HepG2 (cell line): ENCODE data around the gene LIF. TPM values are rescaled to one million over a fixed set of nuclear protein-coding genes. Genes with fewer than 3 reads are reported as not detected.

Source experiments
- CHD2 ChIP-seq: IDR thresholded peaks from 2 replicates; pipeline ENCODE4 v1.6.1; 2011; ENCODE audit warnings: low read depth, low read length, improper control_type of control experiment
- ERF ChIP-seq: IDR thresholded peaks from 2 replicates; pipeline ENCODE4 v1.6.1; 2018; ENCODE audit warnings: missing biosample characterization, missing genetic modification reagents
- IRX3 ChIP-seq: sonication (generic); formaldehyde crosslinking; IDR thresholded peaks from 2 replicates; pipeline ENCODE4 v1.8.1; 2023; ENCODE audit warnings: mild to moderate bottlenecking, low read depth, missing genetic modification reagents, borderline replicate concordance
- RBAK ChIP-seq: sonication (generic); formaldehyde crosslinking; IDR thresholded peaks from 2 replicates; pipeline ENCODE4 v1.5.1; 2020; ENCODE audit warnings: mild to moderate bottlenecking, missing genetic modification reagents
- SAP130 ChIP-seq: IDR thresholded peaks from 2 replicates; pipeline ENCODE4 v1.6.1; 2016; ENCODE audit warnings: low read depth
- SIN3A ChIP-seq: IDR thresholded peaks from 2 replicates; pipeline ENCODE4 v1.6.1; 2011; ENCODE audit warnings: low read depth, mild to moderate bottlenecking, control low read depth, low read length, borderline replicate concordance
- SPEN ChIP-seq: sonication (generic); formaldehyde crosslinking; IDR thresholded peaks from 2 replicates; pipeline ENCODE4 v1.5.1; 2020; ENCODE audit warnings: low read depth, mild to moderate bottlenecking, missing genetic modification reagents
- SSRP1 ChIP-seq: IDR thresholded peaks from 2 replicates; pipeline ENCODE4 v1.6.1; 2016; ENCODE audit warnings: control low read depth
- TMF1 ChIP-seq: sonication (generic); formaldehyde crosslinking; IDR thresholded peaks from 2 replicates; pipeline ENCODE4 v1.8.1; 2022; ENCODE audit warnings: low read depth, missing genetic modification reagents
- ZEB1 ChIP-seq: IDR thresholded peaks from 2 replicates; pipeline ENCODE4 v1.6.1; 2012; ENCODE audit warnings: mild to moderate bottlenecking, low read depth, inconsistent platforms; ENCODE audit not compliant: insufficient replicate concordance
- ZNF224 ChIP-seq: sonication (generic); formaldehyde crosslinking; IDR thresholded peaks from 2 replicates; pipeline ENCODE4 v1.5.0; 2020; ENCODE audit warnings: mild to moderate bottlenecking, missing genetic modification reagents
- ZNF383 ChIP-seq: sonication (generic); formaldehyde crosslinking; IDR thresholded peaks from 2 replicates; pipeline ENCODE4 v1.4.0; 2020; ENCODE audit warnings: missing genetic modification reagents, mild to moderate bottlenecking, borderline replicate concordance
- polyA plus RNA-seq, 8 experiments: library from polyadenylated mRNA; depleted of rRNA in 3 of 8; stranded (reverse) in 7 of 8; unstranded in 1 of 8; fragments of >200 nt; fragmentation: Illumina TruSeq in 4 of 8; extraction: Trizol in 4 of 8; gene quantifications; 2 replicates each; pipeline versions ENCODE4 v1.2.1 to v1.2.3, GENCODE V29; 2011 to 2016; ENCODE audit warnings: low read depth in 4 of 8, missing spikeins in 1 of 8, mixed read lengths in 1 of 8; ENCODE audit not compliant: insufficient read depth in 1 of 8
- total RNA-seq, 5 experiments: library from RNA; depleted of rRNA; stranded (reverse); fragments of >200 nt; fragmentation: Illumina TruSeq; extraction: Trizol; gene quantifications; 2 replicates each; pipeline ENCODE4 v1.2.3, GENCODE V29; 2016; ENCODE audit warnings: low read depth in 1 of 5
- TF ChIP-seq, protein P1 (sequence below): sonication (generic); formaldehyde crosslinking; IDR thresholded peaks from 2 replicates; pipeline ENCODE4 v1.4.0; 2020; ENCODE audit warnings: missing genetic modification reagents
- TF ChIP-seq, protein P2 (sequence below): sonication (generic); formaldehyde crosslinking; IDR thresholded peaks from 2 replicates; pipeline ENCODE4 v1.4.0; 2020; ENCODE audit warnings: mild to moderate bottlenecking, missing genetic modification reagents
- TF ChIP-seq, protein P3 (sequence below): IDR thresholded peaks from 2 replicates; pipeline ENCODE4 v1.6.1; 2016; ENCODE audit warnings: missing compliant biosample characterization, missing genetic modification reagents, borderline replicate concordance

LIF gene
- total and polyA plus RNA-seq, 2 of the 13 experiments (the other 11 are each of a cell fraction or from before 2014, with no cell fraction given), result 3.6 to 8.5 TPM

DNA sequence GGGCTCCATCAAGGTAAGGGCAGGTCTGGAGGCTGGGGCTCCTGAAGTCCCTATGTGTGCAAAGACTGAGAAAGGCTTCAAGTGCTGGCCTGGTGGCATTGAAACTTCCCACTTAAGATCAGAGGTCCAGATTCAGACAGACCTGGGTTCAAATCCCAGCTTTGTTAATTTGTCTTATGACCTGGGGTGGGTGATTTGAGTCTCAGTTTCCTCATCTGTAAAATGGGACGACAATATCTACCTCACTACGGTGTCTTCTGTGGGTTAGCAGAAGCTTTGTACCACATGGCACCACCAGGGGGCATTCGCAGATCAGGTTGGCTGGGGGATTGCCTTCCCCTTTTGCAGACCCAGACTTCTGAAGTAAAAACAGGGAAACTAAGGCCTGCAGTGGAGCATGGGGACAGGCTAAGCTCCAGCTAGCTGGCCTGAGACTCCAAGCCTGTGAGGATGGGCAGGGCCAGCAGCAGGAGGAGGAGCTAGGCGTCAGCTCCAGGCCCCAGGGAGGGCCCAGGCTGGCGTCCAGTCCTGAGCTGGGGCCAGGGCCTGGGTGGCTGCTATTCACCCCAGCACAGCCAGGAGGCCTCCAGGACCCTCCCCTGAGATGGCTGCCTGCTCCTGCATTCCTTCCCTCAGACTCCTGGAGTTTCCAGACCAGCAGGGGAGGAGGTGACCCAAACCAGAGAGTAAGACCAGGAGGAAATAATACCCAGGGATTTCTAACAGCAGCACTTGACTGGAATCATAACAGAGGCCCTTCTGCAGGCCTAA is 41.3 kb upstream of the LIF start (continued):
- TF ChIP-seq ZNF383 (no peak), ZNF224 (no peak), SAP130 (CRISPR knock-in tag) (peak; percentile 63; the same call in 1 of the 2 replicates), SPEN (CRISPR knock-in tag) (peak; percentile 56; the same call in 1 of the 2 replicates), ERF (peak; percentile 50; the same call in 1 of the 2 replicates), TMF1 (CRISPR knock-in tag) (no peak), SSRP1 (CRISPR knock-in tag) (no peak), SIN3A (peak; percentile 34; the same call in 1 of the 2 replicates), IRX3 (CRISPR knock-in tag) (no peak), RBAK (CRISPR knock-in tag) (no peak), ZEB1 (no peak), CHD2 (no peak)
- TF ChIP-seq, protein P1, sequence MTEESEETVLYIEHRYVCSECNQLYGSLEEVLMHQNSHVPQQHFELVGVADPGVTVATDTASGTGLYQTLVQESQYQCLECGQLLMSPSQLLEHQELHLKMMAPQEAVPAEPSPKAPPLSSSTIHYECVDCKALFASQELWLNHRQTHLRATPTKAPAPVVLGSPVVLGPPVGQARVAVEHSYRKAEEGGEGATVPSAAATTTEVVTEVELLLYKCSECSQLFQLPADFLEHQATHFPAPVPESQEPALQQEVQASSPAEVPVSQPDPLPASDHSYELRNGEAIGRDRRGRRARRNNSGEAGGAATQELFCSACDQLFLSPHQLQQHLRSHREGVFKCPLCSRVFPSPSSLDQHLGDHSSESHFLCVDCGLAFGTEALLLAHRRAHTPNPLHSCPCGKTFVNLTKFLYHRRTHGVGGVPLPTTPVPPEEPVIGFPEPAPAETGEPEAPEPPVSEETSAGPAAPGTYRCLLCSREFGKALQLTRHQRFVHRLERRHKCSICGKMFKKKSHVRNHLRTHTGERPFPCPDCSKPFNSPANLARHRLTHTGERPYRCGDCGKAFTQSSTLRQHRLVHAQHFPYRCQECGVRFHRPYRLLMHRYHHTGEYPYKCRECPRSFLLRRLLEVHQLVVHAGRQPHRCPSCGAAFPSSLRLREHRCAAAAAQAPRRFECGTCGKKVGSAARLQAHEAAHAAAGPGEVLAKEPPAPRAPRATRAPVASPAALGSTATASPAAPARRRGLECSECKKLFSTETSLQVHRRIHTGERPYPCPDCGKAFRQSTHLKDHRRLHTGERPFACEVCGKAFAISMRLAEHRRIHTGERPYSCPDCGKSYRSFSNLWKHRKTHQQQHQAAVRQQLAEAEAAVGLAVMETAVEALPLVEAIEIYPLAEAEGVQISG, result 0 out of 2 replicates have a peak, but pooled peaks have one; percentile 10
- TF ChIP-seq, protein P2, sequence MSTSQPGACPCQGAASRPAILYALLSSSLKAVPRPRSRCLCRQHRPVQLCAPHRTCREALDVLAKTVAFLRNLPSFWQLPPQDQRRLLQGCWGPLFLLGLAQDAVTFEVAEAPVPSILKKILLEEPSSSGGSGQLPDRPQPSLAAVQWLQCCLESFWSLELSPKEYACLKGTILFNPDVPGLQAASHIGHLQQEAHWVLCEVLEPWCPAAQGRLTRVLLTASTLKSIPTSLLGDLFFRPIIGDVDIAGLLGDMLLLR, result no peak
- TF ChIP-seq, protein P3, sequence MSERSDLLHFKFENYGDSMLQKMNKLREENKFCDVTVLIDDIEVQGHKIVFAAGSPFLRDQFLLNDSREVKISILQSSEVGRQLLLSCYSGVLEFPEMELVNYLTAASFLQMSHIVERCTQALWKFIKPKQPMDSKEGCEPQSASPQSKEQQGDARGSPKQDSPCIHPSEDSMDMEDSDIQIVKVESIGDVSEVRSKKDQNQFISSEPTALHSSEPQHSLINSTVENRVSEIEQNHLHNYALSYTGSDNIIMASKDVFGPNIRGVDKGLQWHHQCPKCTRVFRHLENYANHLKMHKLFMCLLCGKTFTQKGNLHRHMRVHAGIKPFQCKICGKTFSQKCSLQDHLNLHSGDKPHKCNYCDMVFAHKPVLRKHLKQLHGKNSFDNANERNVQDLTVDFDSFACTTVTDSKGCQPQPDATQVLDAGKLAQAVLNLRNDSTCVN, result no peak
